ENCODE data around the gene XPNPEP3. TPM values are rescaled to one million over a fixed set of nuclear protein-coding genes. Genes with fewer than 3 reads are reported as not detected.
A peak's percentile ranks its signal among the peaks of the same experiment; 100 is the strongest.

The XPNPEP3 gene
- total and polyA plus RNA-seq, 2 donors (not counting 3 experiments of a cell fraction or from before 2014, with no cell fraction given), result 12.3 to 21.2 TPM

- Histone ChIP-seq H4K20me1 (replicated peaks; ENCODE audit: control insufficient read depth, extremely low read depth, insufficient read depth, low read length) (peaks cover 7% of the 10 kb centered on the region), H3K9me1 (replicated peaks; ENCODE audit: control insufficient read depth, extremely low read depth, insufficient read depth, low read length) (no peaks in the 10 kb centered on the region), H3K36me3 (ENCODE audit: control insufficient read depth in 2 of 2, extremely low read depth in 1 of 2, insufficient read depth in 2 of 2, low read length in 2 of 2) (no peaks in the 10 kb centered on the region), H2AFZ (ENCODE audit: low read depth, low read length) (no peak overlapping the region), H3K4me2 (ENCODE audit: insufficient read depth, low read length) (peak overlapping the region; percentile 97), H3K27me3 (ENCODE audit: control insufficient read depth in 2 of 2, insufficient read depth in 2 of 2, low read length in 2 of 2) (no peaks in the 10 kb centered on the region), H3K4me3 (replicated peaks in 1 of 3; ENCODE audit: insufficient read depth in 1 of 3, low read depth in 1 of 3, low read length in 3 of 3) (peak overlapping the region; percentile 76 to 99 (median 94)), H3K9ac (replicated peaks; ENCODE audit: extremely low read depth, insufficient read depth, low read length) (peak overlapping the region; percentile 86), H3K79me2 (ENCODE audit: control insufficient read depth, insufficient read depth, low read length) (peaks cover 80% of the 10 kb centered on the region), H3K27ac (ENCODE audit: insufficient read depth, low read depth, low read length) (peak overlapping the region; percentile 93), H3K4me1 (ENCODE audit: control insufficient read depth, extremely low read depth, insufficient read depth, low read length) (peaks cover 27% of the 10 kb centered on the region), H3K9me3 (replicated peaks; ENCODE audit: control insufficient read depth, insufficient read depth, low read length) (no peaks in the 10 kb centered on the region)
- ChIA-PET POLR2A (no interaction called here), CTCF (interaction anchor here (1.4 kb wide), 1 partner anchor 36 kb away, joined by 3 read pairs; the partner anchor contains the start of gene SLC25A17)
- dilution Hi-C loops (cut with MboI; ENCODE audit: extremely low pct_ligation_motif_present, low sequenced_read_pairs), result no loop called here
- DNase-seq (ENCODE audit: low read depth, low spot score) (no peak), FAIRE-seq (peak; percentile 50)
- TF ChIP-seq POLR2AphosphoS5 (IDR thresholded peaks at IDR 0.05; ENCODE audit: insufficient read depth, low read depth, low read length) (no peak), MAX (IDR thresholded peaks at IDR 0.05; ENCODE audit: insufficient read depth, insufficient read length) (no peak), POLR2A (IDR thresholded peaks at IDR 0.05; ENCODE audit: low read depth, low read length) (no peak), EZH2 (IDR thresholded peaks at IDR 0.05; ENCODE audit: borderline replicate concordance, low read depth, low read length, severe bottlenecking) (no peak), CTCF (IDR thresholded peaks at IDR 0.05; ENCODE audit: extremely low read depth in 1 of 2, insufficient read depth in 1 of 2, low read depth in 1 of 2, low read length in 2 of 2) (no peak), GATA2 (IDR thresholded peaks at IDR 0.05; ENCODE audit: insufficient read depth, insufficient read length, low read depth, low read length) (no peak), FOS (IDR thresholded peaks at IDR 0.05; ENCODE audit: borderline replicate concordance, insufficient read depth, low read length) (no peak), MYC (IDR thresholded peaks at IDR 0.05; ENCODE audit: low read depth, low read length) (no peak), JUN (IDR thresholded peaks at IDR 0.05; ENCODE audit: borderline replicate concordance, insufficient read depth, insufficient read length, low read depth) (no peak)
- BruUV-seq (replicated peaks), result TSS peak; percentile 20
- intact Hi-C loops (cut with micrococcal nuclease), result no loop called here
Measured at GRCh38 chr22:40855071-40855978, 1.6 kb upstream of the XPNPEP3 start.
